ENCODE data around the gene PIK3R5. TPM values are rescaled to one million over a fixed set of nuclear protein-coding genes. Genes with fewer than 3 reads are reported as not detected.

PIK3R5 gene
- total RNA-seq, 1 experiment from 2014 or later, result 2.5 TPM

DNA sequence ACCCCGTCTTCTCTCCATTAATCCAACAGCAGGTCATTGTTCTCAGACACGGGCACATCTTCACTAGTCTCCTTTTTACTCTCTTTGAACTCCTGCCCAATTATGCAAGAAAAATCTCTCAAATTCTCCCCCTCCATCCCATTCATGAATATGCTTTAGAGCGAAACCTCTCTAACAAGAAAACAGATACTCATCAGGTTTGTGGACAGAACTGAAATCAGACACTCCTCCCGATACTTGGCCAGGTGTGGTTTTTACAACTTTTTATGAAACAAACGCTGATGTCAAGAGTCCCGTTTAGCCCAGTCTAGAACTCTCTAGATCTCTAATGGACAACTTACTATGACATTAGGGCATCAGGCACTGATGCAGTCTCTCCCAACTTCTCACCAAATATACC lies 40.9 kb downstream of the PIK3R5 start:
- H3K36me3 ChIP-seq (ENCODE audit: control insufficient read depth in 1 of 2, insufficient read depth in 2 of 2, low read length in 2 of 2), result no peaks in the 10 kb centered on the region
- no peak overlapping the region for H2AFZ ChIP-seq (ENCODE audit: low read depth, low read length, poor library complexity, severe bottlenecking)
- H3K4me3 ChIP-seq (replicated peaks in 1 of 2; ENCODE audit: low read depth in 1 of 2, low read length in 2 of 2), result no peak overlapping the region
- no peak overlapping the region for H3K9ac ChIP-seq (ENCODE audit: low read length)
- H3K9me3 ChIP-seq (ENCODE audit: control insufficient read depth in 1 of 2, insufficient read depth in 1 of 2, low read depth in 1 of 2, low read length in 2 of 2), result peaks cover 11 to 22% of the 10 kb centered on the region in 2 experiments; a peak in 3 of 4 replicates
- ChIA-PET CTCF (no interaction called here), RAD21 (ENCODE audit: low non-redundant PET in 1 of 2, low total read pairs in 2 of 2, uncharacterized antibody in 2 of 2, unreplicated experiment in 2 of 2) (no interaction called here), POLR2A (no interaction called here)
- no peaks in the 10 kb centered on the region for H3K27me3 ChIP-seq (ENCODE audit: insufficient read depth, low read length)
- BruUV-seq (replicated peaks), result no TSS peak
- no peak overlapping the region for H3K27ac ChIP-seq (ENCODE audit: low read depth, low read length)
- no peaks in the 10 kb centered on the region for H4K20me1 ChIP-seq (ENCODE audit: insufficient read depth)
- ATAC-seq (no peak), DNase-seq (ENCODE audit: low read depth, low spot score) (no peak)
- no peaks in the 10 kb centered on the region for H3K79me2 ChIP-seq (ENCODE audit: insufficient read depth, low read length)
- H3K4me2 ChIP-seq (ENCODE audit: low read length), result no peak overlapping the region
- TF ChIP-seq, protein P1, sequence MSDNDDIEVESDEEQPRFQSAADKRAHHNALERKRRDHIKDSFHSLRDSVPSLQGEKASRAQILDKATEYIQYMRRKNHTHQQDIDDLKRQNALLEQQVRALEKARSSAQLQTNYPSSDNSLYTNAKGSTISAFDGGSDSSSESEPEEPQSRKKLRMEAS (IDR thresholded peaks at IDR 0.05), result no peak
- no peak for TF ChIP-seq SP1 (IDR thresholded peaks at IDR 0.05; ENCODE audit: low read depth)
- TF ChIP-seq EZH2 (IDR thresholded peaks at IDR 0.05), result no peak
- TF ChIP-seq, protein P2, sequence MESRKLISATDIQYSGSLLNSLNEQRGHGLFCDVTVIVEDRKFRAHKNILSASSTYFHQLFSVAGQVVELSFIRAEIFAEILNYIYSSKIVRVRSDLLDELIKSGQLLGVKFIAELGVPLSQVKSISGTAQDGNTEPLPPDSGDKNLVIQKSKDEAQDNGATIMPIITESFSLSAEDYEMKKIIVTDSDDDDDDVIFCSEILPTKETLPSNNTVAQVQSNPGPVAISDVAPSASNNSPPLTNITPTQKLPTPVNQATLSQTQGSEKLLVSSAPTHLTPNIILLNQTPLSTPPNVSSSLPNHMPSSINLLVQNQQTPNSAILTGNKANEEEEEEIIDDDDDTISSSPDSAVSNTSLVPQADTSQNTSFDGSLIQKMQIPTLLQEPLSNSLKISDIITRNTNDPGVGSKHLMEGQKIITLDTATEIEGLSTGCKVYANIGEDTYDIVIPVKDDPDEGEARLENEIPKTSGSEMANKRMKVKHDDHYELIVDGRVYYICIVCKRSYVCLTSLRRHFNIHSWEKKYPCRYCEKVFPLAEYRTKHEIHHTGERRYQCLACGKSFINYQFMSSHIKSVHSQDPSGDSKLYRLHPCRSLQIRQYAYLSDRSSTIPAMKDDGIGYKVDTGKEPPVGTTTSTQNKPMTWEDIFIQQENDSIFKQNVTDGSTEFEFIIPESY (IDR thresholded peaks at IDR 0.05; ENCODE audit: extremely low read depth, insufficient replicate concordance, low read length), result no peak
- no peak for TF ChIP-seq EZH2phosphoT487 (IDR thresholded peaks at IDR 0.05; ENCODE audit: borderline replicate concordance)
- peaks cover 0 to 6% of the 10 kb centered on the region in 2 experiments; a peak in 1 of 4 replicates for H3K4me1 ChIP-seq (ENCODE audit: control insufficient read depth in 1 of 2, insufficient read depth in 2 of 2, low read length in 2 of 2)
- intact Hi-C loops (cut with micrococcal nuclease), result no loop called here
- no peaks in the 10 kb centered on the region for H3K9me2 ChIP-seq (ENCODE audit: insufficient read depth)

DNA sequence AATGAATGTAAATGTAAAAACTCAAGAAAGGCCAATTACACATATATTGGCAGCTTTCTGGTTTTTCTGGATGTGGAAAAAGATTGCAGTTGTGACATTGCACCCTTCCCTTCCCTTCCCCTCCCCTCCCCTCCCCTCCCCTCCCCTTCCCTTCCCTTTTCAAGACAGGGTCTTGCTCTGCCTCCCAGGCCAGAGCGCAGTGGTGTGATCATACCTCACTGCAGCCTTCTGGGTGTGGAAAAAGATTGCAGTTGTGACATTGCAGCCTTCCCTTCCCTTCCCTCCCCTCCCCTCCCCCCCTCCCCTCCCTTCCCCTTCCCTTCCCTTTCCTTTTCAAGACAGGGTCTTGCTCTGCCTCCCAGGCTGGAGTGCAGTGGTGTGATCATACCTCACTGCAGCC lies 41.7 kb downstream of the PIK3R5 start:
- no peaks in the 10 kb centered on the region for H3K9me2 ChIP-seq (ENCODE audit: insufficient read depth)
- no peaks in the 10 kb centered on the region for H3K79me2 ChIP-seq (ENCODE audit: insufficient read depth, low read length)
- POLR2A ChIA-PET, result no interaction called here
- TF ChIP-seq SP1 (IDR thresholded peaks at IDR 0.05; ENCODE audit: low read depth), result no peak
- no peak for TF ChIP-seq ZNF274 (IDR thresholded peaks at IDR 0.05; ENCODE audit: low read depth, low read length)
- TF ChIP-seq, protein P3, sequence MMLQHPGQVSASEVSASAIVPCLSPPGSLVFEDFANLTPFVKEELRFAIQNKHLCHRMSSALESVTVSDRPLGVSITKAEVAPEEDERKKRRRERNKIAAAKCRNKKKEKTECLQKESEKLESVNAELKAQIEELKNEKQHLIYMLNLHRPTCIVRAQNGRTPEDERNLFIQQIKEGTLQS (IDR thresholded peaks at IDR 0.05), result no peak
- RAD21 ChIA-PET (ENCODE audit: low non-redundant PET in 1 of 2, low total read pairs in 2 of 2, uncharacterized antibody in 2 of 2, unreplicated experiment in 2 of 2), result no interaction called here
- H3K4me3 ChIP-seq (replicated peaks in 1 of 2; ENCODE audit: low read depth in 1 of 2, low read length in 2 of 2), result no peak overlapping the region
- no peak overlapping the region for H3K9ac ChIP-seq (ENCODE audit: low read length)
- no TSS peak for BruUV-seq (replicated peaks)
- intact Hi-C loops (cut with micrococcal nuclease), result no loop called here
- no peak overlapping the region for H3K27ac ChIP-seq (ENCODE audit: low read depth, low read length)
- H4K20me1 ChIP-seq (ENCODE audit: insufficient read depth), result no peaks in the 10 kb centered on the region
- ATAC-seq (no peak), DNase-seq (ENCODE audit: low read depth, low spot score) (no peak)
- no peaks in the 10 kb centered on the region for H3K27me3 ChIP-seq (ENCODE audit: insufficient read depth, low read length)
- H3K4me1 ChIP-seq (ENCODE audit: control insufficient read depth in 1 of 2, insufficient read depth in 2 of 2, low read length in 2 of 2), result peaks cover 0 to 12% of the 10 kb centered on the region in 2 experiments; a peak in 2 of 4 replicates
- peaks cover 11 to 14% of the 10 kb centered on the region in 2 experiments; a peak in 3 of 4 replicates for H3K9me3 ChIP-seq (ENCODE audit: control insufficient read depth in 1 of 2, insufficient read depth in 1 of 2, low read depth in 1 of 2, low read length in 2 of 2)
- no peak overlapping the region for H2AFZ ChIP-seq (ENCODE audit: low read depth, low read length, poor library complexity, severe bottlenecking)
- CTCF ChIA-PET, result no interaction called here
- no peaks in the 10 kb centered on the region for H3K36me3 ChIP-seq (ENCODE audit: control insufficient read depth in 1 of 2, insufficient read depth in 2 of 2, low read length in 2 of 2)
- H3K4me2 ChIP-seq (ENCODE audit: low read length), result no peak overlapping the region

Measured in HCT116 (cell line).